CD4-positive, alpha-beta T cell treated with Interleukin-2 at 100 ng/mL for 4 hours (primary cell): Measurements from ENCODE around the gene SIRT7.

Source experiments
- DNase-seq: peaks from one replicate; pipeline ENCODE4 v3.0.0-alpha.2; 2020; ENCODE audit warnings: low spot score

The SIRT7 gene

DNA sequence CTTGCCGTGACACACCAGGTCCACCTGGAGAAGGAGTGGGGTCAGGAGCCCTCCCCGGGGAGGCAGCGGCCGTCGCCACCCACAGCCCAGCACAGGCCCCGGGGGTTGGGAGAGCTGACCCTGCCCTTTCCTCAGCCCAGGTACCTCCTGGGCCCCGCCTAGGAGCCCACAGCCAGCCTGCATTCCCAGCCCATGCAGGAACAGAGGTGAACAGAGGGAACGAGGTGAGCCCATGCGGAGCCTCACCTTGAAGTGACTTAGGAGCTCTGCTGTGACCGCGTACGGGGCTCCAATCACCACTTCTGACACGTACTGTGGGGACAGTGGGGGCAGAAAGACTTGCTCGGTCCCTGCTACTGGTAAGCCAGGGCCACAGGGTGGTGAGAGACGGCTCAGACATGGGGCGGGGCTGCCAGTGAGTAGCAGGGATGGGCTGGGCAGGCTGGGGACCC, 12.5 kb downstream of the SIRT7 start:
- DNase-seq: no peak

DNA sequence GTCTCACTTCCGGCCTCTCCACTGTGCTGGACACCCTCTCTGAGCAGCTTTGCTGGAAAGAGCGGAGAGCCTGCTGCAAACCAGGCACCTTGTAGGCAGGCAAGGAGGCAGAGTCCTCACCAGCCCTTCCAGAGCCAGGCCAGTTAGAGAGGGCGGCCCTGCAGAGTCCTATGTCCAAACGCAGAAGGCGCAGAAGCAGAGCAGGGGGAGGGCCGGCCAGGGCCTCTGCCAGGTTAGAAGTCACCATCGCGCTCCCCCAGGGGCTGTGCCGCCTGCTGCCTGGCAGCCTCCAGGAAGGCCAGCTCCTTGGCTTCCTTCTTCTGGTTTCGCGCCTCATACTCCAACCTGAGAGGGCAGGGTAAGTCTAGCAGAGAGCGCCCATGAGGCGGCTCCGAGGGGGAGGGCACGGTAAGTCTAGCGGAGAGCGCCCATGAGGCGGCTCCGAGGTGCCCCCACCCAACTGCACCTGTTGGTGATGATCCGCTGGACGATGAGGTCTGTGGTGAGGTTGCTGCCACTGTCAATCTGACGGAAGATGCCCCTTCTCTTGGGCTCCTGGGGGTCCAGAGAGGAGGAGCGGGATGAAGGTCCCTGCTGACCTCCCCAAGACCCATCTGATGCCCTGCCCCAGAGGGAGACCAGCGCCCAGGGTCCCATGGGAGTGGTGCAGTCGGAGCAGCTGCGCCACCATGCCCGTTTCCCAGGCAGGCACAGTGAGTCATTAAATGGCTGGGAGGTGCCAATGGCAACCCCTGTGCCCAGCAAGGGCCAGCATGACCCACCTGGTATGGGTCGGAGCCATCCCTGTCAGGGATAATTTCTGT, 13.2 kb downstream of the SIRT7 start:
- no peak for DNase-seq

DNA sequence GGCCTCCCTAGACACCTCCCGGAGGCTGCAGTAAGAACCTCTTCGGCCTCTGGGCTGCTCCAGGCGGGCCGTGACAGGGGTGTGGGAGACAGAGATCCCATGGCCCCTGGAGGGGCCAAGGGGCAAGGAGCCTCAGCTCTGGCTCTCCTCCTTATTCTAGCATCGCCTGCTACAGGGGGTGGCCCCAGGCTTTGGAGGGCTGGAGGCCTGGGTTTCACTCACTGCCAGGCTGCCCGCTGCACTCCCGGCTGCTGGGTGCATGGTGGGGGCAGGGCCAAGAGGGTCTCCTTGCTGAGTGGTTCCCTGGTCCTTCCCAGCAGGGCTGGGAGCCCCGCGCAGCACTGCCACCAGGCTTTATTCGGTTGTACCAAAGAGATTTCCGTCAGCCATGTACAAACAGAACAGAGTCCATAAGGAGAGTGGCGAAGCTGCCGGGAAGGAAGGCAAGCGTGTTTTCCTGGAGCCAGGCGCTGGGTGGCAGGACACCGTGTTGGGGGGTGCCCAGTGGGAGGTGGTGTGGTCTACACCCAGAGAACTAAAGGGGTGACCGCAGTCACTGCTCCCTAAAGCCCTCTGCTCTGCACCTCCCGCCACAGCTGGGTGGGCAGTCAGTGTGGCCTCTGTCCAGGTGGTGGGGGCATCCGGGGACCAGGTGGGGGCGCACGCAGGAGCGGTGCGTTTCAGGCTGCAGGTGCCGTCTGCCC, 13.9 kb downstream of the SIRT7 start:
- no peak for DNase-seq

- no peak for DNase-seq
These were observed 14.6 kb downstream of the SIRT7 start for GRCh38 chr17:81903415-81903831.

GRCh38 chr17:81902653-81903414, 15.1 kb downstream of the SIRT7 start:
- no peak for DNase-seq

DNA sequence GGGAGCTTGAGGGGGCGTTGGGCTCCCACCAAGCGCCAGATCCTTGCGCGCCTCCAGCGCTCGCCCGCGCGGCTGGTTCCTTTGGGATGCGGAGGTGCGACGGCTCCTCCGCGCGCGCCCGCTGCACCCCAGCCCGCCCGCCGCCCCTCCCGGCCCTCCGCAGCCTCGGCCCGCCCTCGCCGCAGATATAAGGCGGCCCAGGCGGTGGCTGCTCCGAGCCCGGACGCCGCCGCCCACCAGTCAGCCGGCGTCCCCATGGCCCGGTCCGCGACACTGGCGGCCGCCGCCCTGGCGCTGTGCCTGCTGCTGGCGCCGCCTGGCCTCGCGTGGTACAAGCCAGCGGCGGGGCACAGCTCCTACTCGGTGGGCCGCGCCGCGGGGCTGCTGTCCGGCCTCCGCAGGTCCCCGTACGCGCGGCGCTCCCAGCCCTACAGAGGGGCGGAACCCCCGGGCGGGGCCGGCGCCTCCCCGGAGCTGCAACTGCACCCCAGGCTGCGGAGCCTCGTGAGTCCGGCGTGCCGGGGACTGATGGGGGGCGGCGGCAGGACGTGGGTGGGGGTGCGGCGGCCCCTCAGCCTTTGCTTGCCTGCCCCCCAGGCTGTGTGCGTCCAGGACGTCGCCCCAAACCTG, 15.8 kb downstream of the SIRT7 start, which contains the start of gene NPB:
Gene NPB, plus strand, starts transcription at position 216 of the 630 bp plus-strand sequence. Its CDS starts 40 bp downstream, at position 256.
- no peak for DNase-seq

DNA sequence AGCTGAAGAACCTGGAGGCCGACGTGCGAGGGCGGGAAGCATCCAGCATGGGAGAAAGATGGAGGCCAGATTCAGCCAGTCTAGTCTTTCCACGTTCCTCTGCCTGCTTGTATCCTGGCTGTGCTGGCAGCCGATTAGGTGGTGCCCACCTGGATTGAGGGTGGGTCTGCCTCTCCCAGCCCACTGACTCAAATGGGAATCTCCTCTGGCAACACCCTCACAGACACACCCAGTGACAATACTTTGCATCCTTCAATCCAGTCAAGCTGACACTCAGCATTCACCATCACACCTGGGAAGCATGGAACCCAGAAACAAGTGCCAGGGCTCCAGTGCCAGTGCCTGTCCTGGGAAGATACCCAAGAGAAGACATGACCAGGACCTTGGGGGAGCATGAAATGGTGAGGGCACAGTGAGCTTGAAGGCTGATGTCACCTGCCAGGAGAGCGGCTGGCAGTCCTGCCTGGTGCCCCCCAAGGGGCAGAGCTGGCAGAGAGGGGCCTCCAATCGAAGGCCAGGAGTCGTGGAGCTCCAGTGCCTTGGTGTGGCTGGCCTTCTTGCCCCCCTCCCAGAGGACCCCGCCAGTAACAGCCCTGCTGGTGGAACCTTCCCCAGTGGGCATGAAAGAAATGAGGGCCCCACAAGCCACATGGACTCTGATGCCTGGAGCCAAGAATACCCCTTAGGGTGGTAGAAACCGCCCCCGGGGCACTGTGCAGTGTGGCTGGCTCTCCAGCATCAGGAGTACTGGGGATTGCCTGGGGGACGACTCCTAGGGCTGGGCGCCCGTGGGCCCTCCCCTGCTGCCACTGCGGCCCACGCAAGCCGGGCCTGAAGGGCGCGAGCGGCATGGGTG, 16.6 kb downstream of the SIRT7 start:
- DNase-seq: no peak

- no peak for DNase-seq
These were observed 17.7 kb downstream of the SIRT7 start for GRCh38 chr17:81900181-81900820.

DNA sequence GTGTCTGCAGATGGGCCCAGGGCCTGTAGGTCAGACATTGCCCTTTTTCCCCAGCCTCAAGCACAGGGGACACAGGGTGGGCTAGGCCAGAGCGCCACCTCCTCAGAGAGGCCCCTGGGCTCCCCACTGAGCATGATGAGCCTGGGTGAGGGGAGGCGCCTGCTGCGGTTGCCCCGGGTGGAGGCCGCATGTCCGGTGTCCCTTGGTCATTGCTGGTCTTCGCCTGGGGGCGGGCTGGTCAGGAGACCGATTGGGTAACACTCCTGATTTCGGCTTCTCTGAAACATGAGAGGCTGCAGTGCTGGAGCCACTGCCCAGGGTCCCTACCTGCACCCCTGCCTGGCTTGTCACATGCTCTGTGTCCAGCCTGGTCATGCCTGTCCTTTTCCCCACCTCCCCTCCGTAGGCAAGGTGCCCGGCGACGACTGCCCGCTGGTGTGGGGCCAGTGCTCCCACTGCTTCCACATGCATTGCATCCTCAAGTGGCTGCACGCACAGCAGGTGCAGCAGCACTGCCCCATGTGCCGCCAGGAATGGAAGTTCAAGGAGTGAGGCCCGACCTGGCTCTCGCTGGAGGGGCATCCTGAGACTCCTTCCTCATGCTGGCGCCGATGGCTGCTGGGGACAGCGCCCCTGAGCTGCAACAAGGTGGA, 18.3 kb downstream of the SIRT7 start:
- no peak for DNase-seq

GRCh38 chr17:81898885-81899284, 19.1 kb downstream of the SIRT7 start:
- no peak for DNase-seq

- DNase-seq: no peak
These were observed 19.7 kb downstream of the SIRT7 start for GRCh38 chr17:81898029-81898866.

- DNase-seq: no peak
These were observed 22.6 kb downstream of the SIRT7 start for GRCh38 chr17:81895400-81895799.

DNA sequence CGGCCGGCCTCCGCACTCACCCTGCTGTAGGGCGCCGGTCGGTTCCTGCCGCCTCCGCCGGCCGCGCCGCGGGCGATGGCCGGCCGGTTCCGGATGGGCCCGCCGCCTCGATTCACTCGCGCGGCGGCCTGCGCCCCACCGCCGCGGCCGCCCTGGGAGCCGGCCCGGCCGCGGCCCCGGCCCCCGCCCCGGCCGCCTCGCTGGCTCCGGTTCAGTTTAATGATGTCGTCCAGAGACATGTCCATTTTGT, 26.7 kb downstream of the SIRT7 start:
- DNase-seq: no peak

- no peak for DNase-seq
These were observed 27.3 kb downstream of the SIRT7 start for GRCh38 chr17:81890447-81891302.

- no peak for DNase-seq
These were observed 28.4 kb downstream of the SIRT7 start for GRCh38 chr17:81889602-81890001.

DNA sequence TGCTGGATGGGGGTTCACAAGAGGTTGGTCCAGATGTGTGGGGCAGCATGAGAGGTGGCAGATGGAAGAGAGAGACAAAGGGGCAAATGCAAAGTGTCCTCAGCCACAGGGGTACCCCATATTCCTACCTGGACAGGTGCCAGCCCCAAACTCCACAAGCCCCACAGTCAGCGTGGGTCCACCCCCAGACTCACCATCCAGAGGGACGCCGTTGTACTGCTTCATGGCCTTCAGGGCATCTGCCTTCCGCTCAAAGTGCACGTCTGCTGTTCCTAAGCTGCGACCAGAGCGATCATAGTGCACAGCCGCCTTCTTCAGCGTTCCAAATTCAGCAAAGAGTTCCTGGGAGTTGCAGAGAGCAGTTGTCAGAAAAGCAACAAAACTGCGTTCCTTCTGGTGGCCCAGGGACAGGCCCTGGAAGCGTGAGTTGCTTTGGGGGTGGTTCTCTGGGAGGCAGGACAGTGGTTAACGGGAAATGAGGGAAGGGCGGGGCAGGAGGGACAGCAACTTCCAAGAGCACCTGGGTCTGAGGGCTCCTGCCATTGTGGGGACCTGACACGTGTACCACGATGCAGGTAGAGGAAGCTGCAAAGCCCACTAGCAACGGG, 28.9 kb downstream of the SIRT7 start:
- no peak for DNase-seq

DNA sequence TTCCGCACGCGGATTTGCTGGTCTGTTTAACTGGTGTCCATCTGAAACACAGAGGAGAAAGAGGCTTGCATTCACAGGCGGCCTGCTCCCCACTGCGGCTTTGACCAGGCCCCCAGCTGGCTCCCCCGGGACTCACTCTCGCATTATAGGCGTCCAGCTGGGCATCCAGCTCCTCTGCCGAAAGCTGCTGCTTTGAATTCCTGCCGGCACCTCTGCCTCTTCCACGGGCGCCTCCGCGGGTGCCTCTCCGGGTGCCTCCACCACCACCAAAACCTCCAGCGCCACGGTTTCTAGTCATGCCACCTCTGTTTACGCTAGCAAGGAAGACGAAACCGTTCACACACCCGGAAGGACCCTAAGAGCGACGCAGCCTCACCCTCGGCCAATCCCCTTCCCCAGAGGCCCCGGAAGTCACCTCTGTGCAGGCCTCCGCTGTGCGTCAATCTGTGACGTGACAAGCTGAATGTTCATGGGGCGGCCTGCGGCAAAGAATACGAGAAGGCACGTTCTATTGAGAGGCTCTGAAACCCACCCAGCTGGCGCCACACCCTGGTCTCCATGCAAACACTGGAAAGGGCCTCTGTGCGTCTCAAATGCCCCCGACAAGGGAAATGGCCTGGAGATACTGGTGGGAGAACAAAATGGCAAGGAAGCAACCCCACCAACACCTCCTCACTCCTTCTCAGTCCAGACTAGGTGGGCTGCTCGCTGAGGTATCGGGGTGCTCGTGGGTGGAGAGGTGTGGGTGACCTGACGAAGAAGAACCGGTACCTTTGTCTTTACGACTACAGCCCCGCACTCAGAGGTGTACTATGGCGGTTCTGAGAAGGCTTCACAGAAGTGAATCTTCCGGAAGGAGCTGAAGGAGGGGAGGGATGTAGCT, 29.6 kb downstream of the SIRT7 start:
- DNase-seq: no peak
